ENCODE results near the gene TMEM139.

GRCh38 chr7:143321734-143322133 lies 37.0 kb downstream of the TMEM139 start:
- no peak for TF ChIP-seq EZH2 (IDR thresholded peaks at IDR 0.05)
- no peak for TF ChIP-seq POLR2AphosphoS5 (IDR thresholded peaks at IDR 0.05; ENCODE audit: borderline replicate concordance, low read depth, low read length)
- TF ChIP-seq FOXP2 (optimal IDR thresholded peaks at IDR 0.05; ENCODE audit: control extremely low read depth, extremely low read length, insufficient read depth), result no peak
